ENCODE measurements around the gene SV2C. TPM values are rescaled to one million over a fixed set of nuclear protein-coding genes. Genes with fewer than 3 reads are reported as not detected.

The SV2C gene
- total RNA-seq, 1 donor from 2014 or later: not detected

DNA sequence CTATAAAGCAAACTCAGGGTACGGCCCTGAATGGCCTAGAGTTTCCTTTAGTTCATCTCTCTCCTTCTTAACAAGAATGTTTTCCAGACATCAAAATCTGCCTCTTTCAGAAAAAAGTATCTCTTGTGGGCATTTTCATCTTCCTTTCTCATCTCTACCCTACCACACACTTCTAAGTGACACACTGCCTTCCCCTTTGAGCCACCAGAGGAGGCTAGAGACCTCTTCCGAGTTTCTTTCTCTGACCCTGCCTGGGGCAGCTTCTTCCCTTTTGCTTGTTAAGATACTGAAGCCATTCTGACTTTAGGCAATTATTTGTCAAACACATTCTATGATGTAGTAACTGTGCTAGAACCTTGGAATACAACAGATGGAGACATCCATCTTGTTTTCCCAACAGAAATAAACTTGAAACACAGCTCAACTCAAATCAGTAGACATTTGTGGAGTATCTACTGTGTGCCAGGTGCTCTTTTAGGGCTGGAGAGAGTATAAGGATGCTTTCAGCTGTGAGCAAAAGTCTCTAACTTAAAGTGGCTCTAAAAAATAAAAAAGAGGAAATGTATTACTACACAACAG is 8.6 kb upstream of the SV2C start:
- POLR2A ChIA-PET: no interaction called here
- no peaks in the 10 kb centered on the region for H3K36me3 Mint-ChIP-seq (ENCODE audit: low read depth)
- no peaks in the 10 kb centered on the region for H3K4me1 Mint-ChIP-seq
- no peak for DNase-seq
- peaks cover 18% of the 10 kb centered on the region for H3K27me3 Mint-ChIP-seq
- H3K9me3 Mint-ChIP-seq: no peaks in the 10 kb centered on the region
- TF ChIP-seq, protein P1, sequence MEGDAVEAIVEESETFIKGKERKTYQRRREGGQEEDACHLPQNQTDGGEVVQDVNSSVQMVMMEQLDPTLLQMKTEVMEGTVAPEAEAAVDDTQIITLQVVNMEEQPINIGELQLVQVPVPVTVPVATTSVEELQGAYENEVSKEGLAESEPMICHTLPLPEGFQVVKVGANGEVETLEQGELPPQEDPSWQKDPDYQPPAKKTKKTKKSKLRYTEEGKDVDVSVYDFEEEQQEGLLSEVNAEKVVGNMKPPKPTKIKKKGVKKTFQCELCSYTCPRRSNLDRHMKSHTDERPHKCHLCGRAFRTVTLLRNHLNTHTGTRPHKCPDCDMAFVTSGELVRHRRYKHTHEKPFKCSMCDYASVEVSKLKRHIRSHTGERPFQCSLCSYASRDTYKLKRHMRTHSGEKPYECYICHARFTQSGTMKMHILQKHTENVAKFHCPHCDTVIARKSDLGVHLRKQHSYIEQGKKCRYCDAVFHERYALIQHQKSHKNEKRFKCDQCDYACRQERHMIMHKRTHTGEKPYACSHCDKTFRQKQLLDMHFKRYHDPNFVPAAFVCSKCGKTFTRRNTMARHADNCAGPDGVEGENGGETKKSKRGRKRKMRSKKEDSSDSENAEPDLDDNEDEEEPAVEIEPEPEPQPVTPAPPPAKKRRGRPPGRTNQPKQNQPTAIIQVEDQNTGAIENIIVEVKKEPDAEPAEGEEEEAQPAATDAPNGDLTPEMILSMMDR (IDR thresholded peaks at IDR 0.05): no peak
- CTCF ChIA-PET: no interaction called here
- intact Hi-C loops (cut with micrococcal nuclease): no loop called here
- no peak for ATAC-seq (ENCODE audit: low read depth)
- no peak overlapping the region for H3K27ac Mint-ChIP-seq
- no peak overlapping the region for H3K4me3 Mint-ChIP-seq

DNA sequence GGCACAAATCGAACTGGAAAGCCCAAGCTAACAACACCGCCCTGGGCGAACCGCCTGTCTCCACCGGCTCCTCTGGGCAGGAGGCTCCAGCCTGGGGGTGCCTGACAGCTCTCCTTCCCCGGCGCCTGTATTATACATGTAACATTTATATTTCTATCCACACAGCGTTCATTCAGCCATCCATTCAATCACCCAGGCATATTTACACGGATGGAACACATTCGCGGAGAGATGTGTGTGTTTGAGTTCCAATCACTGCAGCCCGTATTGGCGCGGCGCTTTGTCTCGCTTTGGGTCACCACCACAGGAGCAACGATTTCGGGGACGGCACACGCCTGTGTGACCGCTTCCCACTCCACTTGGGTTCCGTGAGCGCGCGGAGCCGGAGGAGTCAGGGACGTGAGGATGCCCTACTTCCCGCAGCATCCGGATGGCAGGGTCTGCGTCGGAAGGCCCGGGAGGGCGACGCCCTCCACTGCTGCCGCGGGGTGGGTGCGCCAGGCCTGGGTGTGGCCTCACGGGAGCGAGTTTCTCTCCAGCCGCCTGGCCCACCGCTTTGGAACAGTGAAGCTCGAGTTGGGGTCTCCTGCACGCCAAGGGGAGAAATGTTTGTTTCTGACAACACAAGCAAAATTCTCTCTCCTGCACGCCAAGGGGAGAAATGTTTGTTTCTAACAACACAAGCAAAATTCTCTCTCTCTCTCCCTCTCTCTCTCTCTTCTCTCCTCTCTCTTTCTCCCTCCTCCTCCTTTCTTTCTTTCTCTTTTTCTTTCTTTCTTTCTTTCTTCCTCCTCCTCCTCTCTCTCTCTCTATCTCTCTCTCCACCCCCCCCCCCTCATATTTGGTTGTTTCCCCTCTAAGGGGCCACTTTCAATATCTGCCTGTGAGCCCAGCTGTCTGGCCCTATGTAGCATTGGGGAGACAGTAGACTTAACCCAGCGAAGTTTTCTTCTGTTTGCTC is 1.1 kb upstream of the SV2C start:
- peaks cover 46% of the 10 kb centered on the region for H3K27me3 Mint-ChIP-seq
- H3K4me3 Mint-ChIP-seq: peak overlapping the region; percentile 50
- ChIA-PET CTCF (no interaction called here), POLR2A (no interaction called here)
- H3K36me3 Mint-ChIP-seq (ENCODE audit: low read depth): no peaks in the 10 kb centered on the region
- no peak for ATAC-seq (ENCODE audit: low read depth)
- intact Hi-C loops (cut with micrococcal nuclease): loop anchor here (10.0 kb wide), 1 partner anchor 347 kb away; no protein-coding TSS in a partner anchor
- peaks cover 19% of the 10 kb centered on the region for H3K4me1 Mint-ChIP-seq
- H3K27ac Mint-ChIP-seq: no peak overlapping the region
- no peaks in the 10 kb centered on the region for H3K9me3 Mint-ChIP-seq
- no peak for DNase-seq
- TF ChIP-seq, protein P1 (IDR thresholded peaks at IDR 0.05): no peak

DNA sequence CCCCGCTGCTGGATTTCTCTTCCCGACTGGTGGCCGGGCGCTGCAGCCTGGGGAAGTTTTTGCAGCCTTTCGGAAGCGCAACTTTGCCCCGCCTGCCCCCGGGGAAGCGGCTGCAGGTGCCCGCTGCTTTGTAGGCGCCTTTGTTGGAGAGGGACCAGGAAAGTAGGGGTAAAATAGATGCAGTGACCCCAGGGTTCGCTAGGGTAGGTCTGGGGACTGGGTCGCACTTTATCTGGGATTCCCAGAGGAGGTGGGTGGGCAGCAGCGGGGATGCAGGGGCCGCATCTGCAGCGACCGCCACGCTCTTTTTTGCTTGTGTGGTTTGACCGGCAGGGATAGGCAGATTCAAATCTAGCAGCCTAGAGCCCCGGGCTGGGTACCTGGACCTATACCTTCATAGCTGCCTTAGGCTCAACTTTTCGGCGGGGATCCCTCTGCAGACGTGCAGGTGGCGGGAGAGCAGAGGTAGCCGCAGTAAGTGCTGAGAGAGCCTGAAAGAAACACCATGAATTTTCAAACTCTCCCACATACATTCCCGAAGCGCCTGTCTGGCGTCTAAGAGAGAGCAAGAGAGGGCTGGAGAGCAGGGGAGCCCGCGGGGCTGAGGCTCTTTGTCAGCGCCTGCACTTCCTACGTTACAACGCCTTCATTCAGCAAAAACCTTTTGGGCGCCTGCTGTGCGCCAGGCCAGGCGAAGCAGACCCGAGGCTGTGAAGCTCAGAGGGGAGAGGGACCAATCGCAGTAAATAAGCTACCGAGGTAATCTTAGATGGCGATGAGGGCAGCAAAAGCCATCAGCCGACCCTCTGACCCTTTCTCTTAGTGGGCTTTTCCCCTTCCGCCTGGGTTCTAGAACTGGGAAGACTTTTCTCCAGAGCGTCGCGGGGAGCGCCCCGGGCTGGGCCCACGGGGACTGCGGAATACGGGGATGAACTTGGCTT is 642 bp downstream of the SV2C start:
- POLR2A ChIA-PET: no interaction called here
- H3K4me1 Mint-ChIP-seq: peaks cover 19% of the 10 kb centered on the region
- peak overlapping the region; percentile 72 for H3K4me3 Mint-ChIP-seq
- peaks cover 42% of the 10 kb centered on the region for H3K27me3 Mint-ChIP-seq
- intact Hi-C loops (cut with micrococcal nuclease): loop anchor here (10.0 kb wide), 1 partner anchor 349 kb away; no protein-coding TSS in a partner anchor
- peaks cover 2% of the 10 kb centered on the region for H3K9me3 Mint-ChIP-seq
- CTCF ChIA-PET: no interaction called here
- TF ChIP-seq, protein P1 (IDR thresholded peaks at IDR 0.05): no peak
- ATAC-seq (ENCODE audit: low read depth) (no peak), DNase-seq (no peak)
- no peaks in the 10 kb centered on the region for H3K36me3 Mint-ChIP-seq (ENCODE audit: low read depth)
- no peak overlapping the region for H3K27ac Mint-ChIP-seq

DNA sequence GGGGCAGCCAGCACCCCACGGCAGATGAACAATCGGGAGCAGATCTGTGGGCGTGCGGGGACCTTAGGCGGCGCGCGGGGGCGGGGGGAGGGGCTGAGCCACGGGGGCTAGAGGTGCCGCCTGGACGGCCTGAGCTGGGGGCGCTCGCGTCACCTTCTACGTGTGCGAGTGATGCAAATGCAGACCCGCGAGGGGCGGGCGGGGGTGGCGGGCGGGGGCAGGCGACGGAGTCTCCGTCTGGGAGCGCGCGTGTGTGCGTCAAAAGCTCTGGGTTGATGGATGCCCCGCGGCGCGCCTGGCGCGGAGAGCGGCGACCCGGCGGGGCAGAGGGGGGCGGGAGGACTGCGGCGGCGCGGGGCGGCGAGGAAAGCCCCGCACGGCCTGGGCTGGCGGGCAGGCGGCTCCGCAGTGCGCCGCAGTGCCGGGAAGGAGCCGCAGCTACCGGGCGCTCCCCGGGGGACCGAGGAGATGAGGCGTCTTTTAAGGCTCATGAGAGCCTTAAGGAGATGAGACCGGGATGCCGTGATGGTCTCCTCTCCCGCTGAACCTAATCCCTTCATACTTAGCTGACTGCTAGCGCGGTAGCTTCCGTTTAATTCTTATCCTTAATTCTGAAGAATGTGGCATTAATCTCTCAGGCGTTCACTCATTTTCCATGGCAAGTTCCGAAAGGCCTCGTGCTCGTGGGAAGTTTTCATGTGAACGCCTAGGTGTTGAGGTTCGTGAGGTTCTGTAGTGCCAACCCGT is 1.5 kb downstream of the SV2C start:
- no peak for ATAC-seq (ENCODE audit: low read depth)
- Mint-ChIP-seq H3K4me1 (peaks cover 19% of the 10 kb centered on the region), H3K27me3 (peaks cover 44% of the 10 kb centered on the region), H3K4me3 (peak overlapping the region; percentile 72), H3K27ac (no peak overlapping the region), H3K9me3 (peaks cover 2% of the 10 kb centered on the region), H3K36me3 (ENCODE audit: low read depth) (no peaks in the 10 kb centered on the region)
- TF ChIP-seq, protein P1 (IDR thresholded peaks at IDR 0.05): no peak
- intact Hi-C loops (cut with micrococcal nuclease): loop anchor here (10.0 kb wide), 1 partner anchor 350 kb away; no protein-coding TSS in a partner anchor
- DNase-seq: no peak
- ChIA-PET POLR2A (no interaction called here), CTCF (no interaction called here)

Data from activated B cell treated with CpG ODN at 0.5 μM for 24 hours (primary cell).